ENCODE results near the gene ANKRD13B.

The ANKRD13B gene

DNA sequence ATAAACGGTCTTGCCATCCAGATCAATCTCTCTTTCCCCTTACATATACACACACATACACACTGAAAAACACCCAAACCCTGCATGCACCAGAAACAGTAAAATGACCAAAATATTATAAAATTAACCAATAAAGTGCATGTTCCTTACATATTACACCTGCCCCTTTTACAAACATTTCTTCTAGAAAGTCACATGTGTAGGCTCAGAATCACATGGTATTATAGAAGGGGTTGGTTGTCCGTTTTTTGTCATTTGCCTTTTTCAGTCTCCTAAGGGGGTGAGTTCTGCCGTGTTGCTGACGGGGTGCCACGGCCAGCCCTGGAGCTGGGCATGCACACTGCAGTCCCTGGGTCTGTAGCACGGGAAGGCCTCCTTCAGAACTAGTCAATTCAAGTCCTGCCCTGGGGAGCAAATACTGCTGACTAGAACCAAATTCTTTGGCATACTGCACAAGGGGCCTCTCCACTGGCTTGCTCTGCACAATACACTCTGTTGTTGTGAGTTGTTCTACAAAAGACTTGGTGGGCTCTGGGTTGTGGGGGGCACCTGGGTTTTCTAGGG, 37.8 kb downstream of the ANKRD13B start (continued):
- no peak for TF ChIP-seq ZNF18 (tag by site-specific recombination; IDR thresholded peaks at IDR 0.05)
- no peak for TF ChIP-seq ZXDB (tag by site-specific recombination; IDR thresholded peaks at IDR 0.05)

DNA sequence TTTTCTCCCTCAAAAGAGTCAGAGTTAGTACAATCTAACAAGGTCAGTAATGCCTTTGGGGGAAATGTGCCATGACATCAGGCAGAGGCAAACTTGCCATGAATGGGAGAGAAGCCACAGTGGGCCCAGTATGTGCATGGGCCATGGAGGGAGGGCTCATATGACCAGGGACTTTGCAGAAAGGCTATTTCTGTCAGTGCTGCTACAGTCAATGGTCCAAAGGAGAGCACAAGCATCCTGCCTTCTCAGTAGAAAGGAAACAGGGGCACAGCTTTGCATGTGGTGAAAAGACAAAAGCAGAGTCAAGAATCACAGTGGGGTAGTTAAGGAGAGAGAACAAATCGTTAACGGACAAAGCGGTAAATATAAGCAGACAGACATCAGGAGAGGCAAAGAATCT, 41.0 kb downstream of the ANKRD13B start:
- no peak overlapping the region for H3K4me3 ChIP-seq (ENCODE audit: low read depth, low read length)
- CTCF ChIA-PET: interaction anchor here (0.6 to 1.4 kb wide), 3 partner anchors 42 to 459 kb away, joined by 3 to 4 read pairs (median 3); no protein-coding TSS in a partner anchor
- POLR2A ChIA-PET: no interaction called here

GRCh38 chr17:29640413-29640812, 47.5 kb downstream of the ANKRD13B start:
- ChIA-PET POLR2A (interaction anchor here (1.4 to 2.2 kb wide), 2 partner anchors 23 to 290 kb away, joined by 3 to 19 read pairs; partner anchors contain the start of gene SSH2), CTCF (interaction anchor here (1.0 to 8.0 kb wide), 17 partner anchors 13 to 464 kb away, joined by 3 to 161 read pairs (median 7); partner anchors contain the start of genes ANKRD13B and SSH2)
- no peaks in the 10 kb centered on the region for H3K9me3 ChIP-seq (ENCODE audit: control insufficient read depth, insufficient read depth, low read depth, low read length)
- TF ChIP-seq ZNF280D (tag by site-specific recombination; IDR thresholded peaks at IDR 0.05) (no peak), MYNN (tag by site-specific recombination; IDR thresholded peaks at IDR 0.05; ENCODE audit: borderline replicate concordance) (no peak), ZNF146 (tag by site-specific recombination; IDR thresholded peaks at IDR 0.05) (no peak), ZBTB6 (tag by site-specific recombination; IDR thresholded peaks at IDR 0.05) (no peak), GLIS1 (tag by site-specific recombination; IDR thresholded peaks at IDR 0.05) (0 out of 2 replicates have a peak, but pooled peaks have one; percentile 14)
- H3K27ac ChIP-seq (ENCODE audit: extremely low read depth, low read depth, low read length): no peak overlapping the region
- peaks cover 35% of the 10 kb centered on the region for H3K4me1 ChIP-seq (ENCODE audit: control insufficient read depth, insufficient read depth, low read length)
- peaks cover 6 to 10% of the 10 kb centered on the region in 2 experiments; a peak in 2 of 3 replicates for H3K36me3 ChIP-seq (ENCODE audit: control insufficient read depth in 2 of 2, insufficient read depth in 1 of 2, low read length in 2 of 2)
- H3K4me3 ChIP-seq (ENCODE audit: low read depth, low read length): no peak overlapping the region

More for the DNA sequence above, 41.0 kb downstream of the ANKRD13B start:
- Histone ChIP-seq H3K27ac (ENCODE audit: extremely low read depth, low read depth, low read length) (no peak overlapping the region), H3K9me3 (ENCODE audit: control insufficient read depth, insufficient read depth, low read depth, low read length) (no peaks in the 10 kb centered on the region), H3K4me1 (ENCODE audit: control insufficient read depth, insufficient read depth, low read length) (no peaks in the 10 kb centered on the region), H3K36me3 (ENCODE audit: control insufficient read depth in 2 of 2, insufficient read depth in 1 of 2, low read length in 2 of 2) (peaks cover 12 to 45% of the 10 kb centered on the region in 2 experiments)
- no peak for TF ChIP-seq ZNF174 (tag by site-specific recombination; IDR thresholded peaks at IDR 0.05)
- TF ChIP-seq ZNF391 (tag by site-specific recombination; IDR thresholded peaks at IDR 0.05; ENCODE audit: borderline replicate concordance, low read depth): no peak
- no peak for TF ChIP-seq ZNF843 (tag by site-specific recombination; IDR thresholded peaks at IDR 0.05)
- no peak for TF ChIP-seq ZNF311 (tag by site-specific recombination; IDR thresholded peaks at IDR 0.05; ENCODE audit: borderline replicate concordance)
- TF ChIP-seq ZNF169 (tag by site-specific recombination; IDR thresholded peaks at IDR 0.05): no peak
- TF ChIP-seq REPIN1 (tag by site-specific recombination; IDR thresholded peaks at IDR 0.05; ENCODE audit: low read depth): no peak
- TF ChIP-seq ZNF692 (tag by site-specific recombination; IDR thresholded peaks at IDR 0.05): no peak
- no peak for TF ChIP-seq ZNF324 (tag by site-specific recombination; IDR thresholded peaks at IDR 0.05)
- TF ChIP-seq ZNF645 (tag by site-specific recombination; IDR thresholded peaks at IDR 0.05): no peak
- TF ChIP-seq BCL11A (tag by site-specific recombination; IDR thresholded peaks at IDR 0.05; ENCODE audit: low read depth): no peak
- TF ChIP-seq ZNF211 (tag by site-specific recombination; IDR thresholded peaks at IDR 0.05; ENCODE audit: low read depth): no peak
- TF ChIP-seq, protein P1, sequence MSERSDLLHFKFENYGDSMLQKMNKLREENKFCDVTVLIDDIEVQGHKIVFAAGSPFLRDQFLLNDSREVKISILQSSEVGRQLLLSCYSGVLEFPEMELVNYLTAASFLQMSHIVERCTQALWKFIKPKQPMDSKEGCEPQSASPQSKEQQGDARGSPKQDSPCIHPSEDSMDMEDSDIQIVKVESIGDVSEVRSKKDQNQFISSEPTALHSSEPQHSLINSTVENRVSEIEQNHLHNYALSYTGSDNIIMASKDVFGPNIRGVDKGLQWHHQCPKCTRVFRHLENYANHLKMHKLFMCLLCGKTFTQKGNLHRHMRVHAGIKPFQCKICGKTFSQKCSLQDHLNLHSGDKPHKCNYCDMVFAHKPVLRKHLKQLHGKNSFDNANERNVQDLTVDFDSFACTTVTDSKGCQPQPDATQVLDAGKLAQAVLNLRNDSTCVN (tag by site-specific recombination; optimal IDR thresholded peaks at IDR 0.05): no peak
- no peak for TF ChIP-seq ZNF140 (tag by site-specific recombination; IDR thresholded peaks at IDR 0.05)
- no peak for TF ChIP-seq KLF16 (tag by site-specific recombination; IDR thresholded peaks at IDR 0.05)
- TF ChIP-seq ZNF184 (tag by site-specific recombination; IDR thresholded peaks at IDR 0.05): no peak
- no peak for TF ChIP-seq KLF10 (tag by site-specific recombination; IDR thresholded peaks at IDR 0.05)
- TF ChIP-seq ZNF624 (tag by site-specific recombination; IDR thresholded peaks at IDR 0.05): no peak
- TF ChIP-seq YY2 (tag by site-specific recombination; IDR thresholded peaks at IDR 0.05): no peak
